ENCODE measurements around the gene C6orf89. TPM values are rescaled to one million over a fixed set of nuclear protein-coding genes. Genes with fewer than 3 reads are reported as not detected.
A peak's percentile ranks its signal among the peaks of the same experiment; 100 is the strongest.

The C6orf89 gene
- total and polyA plus RNA-seq, 8 donors: 11.6 to 39.2 (median 30.6) TPM

- Histone ChIP-seq H3K4me1 (peaks cover 0 to 6% (median 5%) of the 10 kb centered on the region in 3 donors), H3K9me3 (no peaks in the 10 kb centered on the region), H3K36me3 (no peaks in the 10 kb centered on the region), H3K27ac (no peak within 1 kb of the TSS), H3K27me3 (no peaks in the 10 kb centered on the region), H3K4me3 (peak within 1 kb of the TSS in 3 of 4 donors; percentile 24 to 46 (median 37))
- WGBS, 2 donors: 24 to 29% methylated on average over 54 to 57 of the region's 57 CpGs
- FAIRE-seq (no peak), ATAC-seq (peak in 1 of 4 donors; percentile 8), DNase-seq (peak in 1 of 6 donors; percentile 73)
- TF ChIP-seq, protein P1, sequence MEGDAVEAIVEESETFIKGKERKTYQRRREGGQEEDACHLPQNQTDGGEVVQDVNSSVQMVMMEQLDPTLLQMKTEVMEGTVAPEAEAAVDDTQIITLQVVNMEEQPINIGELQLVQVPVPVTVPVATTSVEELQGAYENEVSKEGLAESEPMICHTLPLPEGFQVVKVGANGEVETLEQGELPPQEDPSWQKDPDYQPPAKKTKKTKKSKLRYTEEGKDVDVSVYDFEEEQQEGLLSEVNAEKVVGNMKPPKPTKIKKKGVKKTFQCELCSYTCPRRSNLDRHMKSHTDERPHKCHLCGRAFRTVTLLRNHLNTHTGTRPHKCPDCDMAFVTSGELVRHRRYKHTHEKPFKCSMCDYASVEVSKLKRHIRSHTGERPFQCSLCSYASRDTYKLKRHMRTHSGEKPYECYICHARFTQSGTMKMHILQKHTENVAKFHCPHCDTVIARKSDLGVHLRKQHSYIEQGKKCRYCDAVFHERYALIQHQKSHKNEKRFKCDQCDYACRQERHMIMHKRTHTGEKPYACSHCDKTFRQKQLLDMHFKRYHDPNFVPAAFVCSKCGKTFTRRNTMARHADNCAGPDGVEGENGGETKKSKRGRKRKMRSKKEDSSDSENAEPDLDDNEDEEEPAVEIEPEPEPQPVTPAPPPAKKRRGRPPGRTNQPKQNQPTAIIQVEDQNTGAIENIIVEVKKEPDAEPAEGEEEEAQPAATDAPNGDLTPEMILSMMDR (IDR thresholded peaks at IDR 0.05): no peak
- intact Hi-C loops (cut with DNase I): no loop called here
Observed at GRCh38 chr6:36838896-36839748, 46.6 kb upstream of the C6orf89 start, which contains the start of gene CPNE5. Gene CPNE5, minus strand, starts transcription at chr6:36839444. Its CDS starts 67 bp downstream, at chr6:36839377.

GRCh38 chr6:36839749-36840431 lies 45.9 kb upstream of the C6orf89 start:
- Histone ChIP-seq H3K4me1 (peaks cover 0 to 6% (median 5%) of the 10 kb centered on the region in 3 donors), H3K27me3 (no peaks in the 10 kb centered on the region), H3K4me3 (peak overlapping the region in 3 of 4 donors; percentile 24 to 46 (median 37)), H3K9me3 (no peaks in the 10 kb centered on the region), H3K36me3 (no peaks in the 10 kb centered on the region), H3K27ac (no peak overlapping the region)
- peak; percentile 67 to 84 (median 74) for ATAC-seq
- FAIRE-seq: no peak
- peak in 3 of 6 donors; percentile 40 to 77 (median 58) for DNase-seq
- TF ChIP-seq, protein P1 (IDR thresholded peaks at IDR 0.05): no peak
- 1 to 2% methylated on average over 37 to 70 of the region's 70 CpGs for WGBS, 2 donors
- intact Hi-C loops (cut with DNase I): no loop called here

- intact Hi-C loops (cut with DNase I): no loop called here
- FAIRE-seq (no peak), DNase-seq (peak in 3 of 6 donors; percentile 28 to 72 (median 64)), ATAC-seq (peak; percentile 41 to 64 (median 56))
- Histone ChIP-seq H3K27me3 (no peaks in the 10 kb centered on the region), H3K9me3 (no peaks in the 10 kb centered on the region), H3K27ac (no peak overlapping the region), H3K4me1 (peaks cover 0 to 6% (median 5%) of the 10 kb centered on the region in 3 donors), H3K4me3 (peak overlapping the region in 2 of 4 donors; percentile 37 to 46), H3K36me3 (no peaks in the 10 kb centered on the region)
- TF ChIP-seq, protein P1 (IDR thresholded peaks at IDR 0.05): no peak
- whole genome bisulfite sequencing, 2 donors: 30 to 34% methylated on average over 36 to 44 of the region's 44 CpGs
Observed at GRCh38 chr6:36840432-36841403, 45.0 kb upstream of the C6orf89 start.

GRCh38 chr6:36841756-36842155 lies 44.0 kb upstream of the C6orf89 start:
- Histone ChIP-seq H3K9me3 (no peaks in the 10 kb centered on the region), H3K36me3 (no peaks in the 10 kb centered on the region), H3K4me1 (peaks cover 0 to 6% (median 5%) of the 10 kb centered on the region in 3 donors), H3K27ac (no peak overlapping the region), H3K4me3 (no peak overlapping the region), H3K27me3 (no peaks in the 10 kb centered on the region)
- ATAC-seq (no peak), DNase-seq (no peak), FAIRE-seq (no peak)
- intact Hi-C loops (cut with DNase I): no loop called here
- TF ChIP-seq, protein P1 (IDR thresholded peaks at IDR 0.05): no peak
- WGBS, 2 donors: 85 to 87% methylated on average over 2 of the region's 2 CpGs

Data from pancreas (tissue), 10 donors.